Activated naive CD4-positive, alpha-beta T cell treated with anti-CD3 and anti-CD28 coated beads, Interleukin-2, amount 10 ng/mL, durations not matched to agents 7 days and 5 days (primary cell): ENCODE data around the gene PAX5.

Experiments
- CTCF ChIA-PET: fragments of 350-600 bp; sonication (Branson Sonifier 250); formaldehyde crosslinking; loops from one replicate; lab custom pipeline; 2021; ENCODE audit warnings: antibody characterized with exemption; lab: Charles Lee
- DNase-seq: peaks from one replicate; pipeline ENCODE4 v3.0.0-alpha.2; 2020
- H3K27ac Mint-ChIP-seq: one replicate; pipeline ENCODE4 v1.8.0; 2021; ENCODE audit warnings: mild to moderate bottlenecking, moderate library complexity, mixed read lengths
- H3K27me3 Mint-ChIP-seq: one replicate; pipeline ENCODE4 v1.8.0; 2021; ENCODE audit warnings: mild to moderate bottlenecking, mixed read lengths
- H3K36me3 Mint-ChIP-seq: one replicate; pipeline ENCODE4 v1.8.0; 2021; ENCODE audit warnings: mixed read lengths
- H3K4me1 Mint-ChIP-seq: one replicate; pipeline ENCODE4 v1.8.0; 2021; ENCODE audit warnings: mixed read lengths
- H3K4me3 Mint-ChIP-seq: one replicate; pipeline ENCODE4 v1.8.0; 2021; ENCODE audit warnings: mild to moderate bottlenecking, moderate library complexity, mixed read lengths
- H3K9me3 Mint-ChIP-seq: one replicate; pipeline ENCODE4 v1.8.0; 2021; ENCODE audit warnings: mixed read lengths

PAX5 gene

DNA sequence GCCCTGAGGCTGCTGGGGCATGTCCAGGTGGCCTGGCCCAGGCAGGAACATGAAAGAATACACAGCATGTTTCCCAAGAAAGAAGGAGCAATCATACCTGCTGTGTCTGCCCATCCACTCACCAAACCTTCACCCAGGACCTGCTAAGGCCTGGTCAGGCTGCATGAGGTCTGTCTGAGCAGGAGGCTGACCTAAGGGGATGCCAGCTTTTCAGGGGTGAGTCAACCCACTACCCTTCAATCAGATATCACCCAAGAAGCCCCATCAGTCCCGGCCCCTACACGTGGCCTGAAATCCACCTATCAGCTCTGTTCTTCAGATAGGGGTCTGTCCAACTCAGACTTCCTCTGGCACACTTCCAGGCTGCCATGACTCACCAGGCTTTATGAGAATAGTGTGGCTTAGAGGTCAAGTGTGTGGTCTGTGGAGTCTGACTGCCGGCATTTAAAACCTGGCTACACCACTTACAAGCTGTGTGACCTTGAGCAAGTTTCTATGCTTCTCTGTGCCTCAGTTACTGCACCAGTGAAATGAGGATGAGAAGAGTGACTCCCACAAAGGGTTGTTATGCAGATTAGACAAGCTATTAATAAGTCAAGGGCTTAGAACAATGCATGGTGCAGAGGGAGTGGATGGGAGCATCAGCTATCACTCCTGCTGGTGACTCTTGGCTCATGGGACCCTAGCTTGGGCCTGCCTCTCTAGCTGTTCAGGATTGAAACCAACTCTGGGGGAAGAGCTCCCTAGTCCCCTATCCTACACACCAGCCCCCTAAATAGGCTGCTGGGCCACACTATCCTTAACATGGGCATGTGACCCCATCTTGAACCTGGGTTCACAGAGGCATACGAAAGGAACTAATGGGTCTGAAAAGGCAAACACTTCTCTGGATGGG, 130.3 kb downstream of the PAX5 start:
- no peaks in the 10 kb centered on the region for H3K9me3 Mint-ChIP-seq
- peaks cover 46% of the 10 kb centered on the region for H3K27me3 Mint-ChIP-seq
- DNase-seq: no peak
- H3K27ac Mint-ChIP-seq: no peak overlapping the region
- H3K4me1 Mint-ChIP-seq: no peaks in the 10 kb centered on the region
- CTCF ChIA-PET: interaction anchor here (1.2 kb wide), 1 partner anchor 15 kb away, joined by 3 read pairs; no protein-coding TSS in a partner anchor
- H3K4me3 Mint-ChIP-seq: no peak overlapping the region
- no peaks in the 10 kb centered on the region for H3K36me3 Mint-ChIP-seq

DNA sequence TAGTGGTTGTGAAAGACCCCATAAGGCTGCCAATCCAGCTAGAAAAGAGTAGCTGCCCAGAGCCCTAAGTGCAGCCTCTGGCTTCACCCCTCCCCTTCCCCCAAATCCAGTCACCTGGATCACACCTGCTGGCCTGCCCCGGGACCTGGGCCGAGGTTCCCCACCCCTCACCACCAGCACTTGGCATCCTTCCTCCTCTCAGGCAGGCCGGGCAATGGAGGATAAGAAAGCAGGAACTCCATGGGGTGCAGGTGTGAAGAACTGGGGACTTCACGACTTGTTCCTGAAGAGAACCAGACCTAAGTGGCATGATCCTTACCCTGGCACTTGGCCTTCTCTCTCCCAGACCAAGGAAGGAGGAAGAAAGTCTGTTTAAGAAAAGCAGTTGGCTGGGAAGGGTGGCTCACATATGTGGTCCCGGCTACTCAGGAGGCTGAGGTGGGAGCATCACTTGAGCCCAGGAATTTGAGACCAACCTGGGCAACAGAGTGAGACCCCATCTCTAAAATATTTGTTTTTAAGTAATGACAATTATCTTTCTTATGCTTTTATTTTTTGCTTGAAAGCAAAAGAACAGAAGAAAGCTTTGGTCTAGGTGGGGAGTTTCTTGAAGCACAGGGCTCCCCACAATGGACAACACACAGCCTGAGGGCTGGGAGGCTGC, 131.1 kb downstream of the PAX5 start:
- Mint-ChIP-seq H3K4me3 (no peak overlapping the region), H3K27me3 (peaks cover 50% of the 10 kb centered on the region), H3K9me3 (no peaks in the 10 kb centered on the region), H3K27ac (no peak overlapping the region), H3K36me3 (no peaks in the 10 kb centered on the region), H3K4me1 (no peaks in the 10 kb centered on the region)
- no peak for DNase-seq
- CTCF ChIA-PET: interaction anchor here (1.2 kb wide), 1 partner anchor 16 kb away, joined by 3 read pairs; no protein-coding TSS in a partner anchor

DNA sequence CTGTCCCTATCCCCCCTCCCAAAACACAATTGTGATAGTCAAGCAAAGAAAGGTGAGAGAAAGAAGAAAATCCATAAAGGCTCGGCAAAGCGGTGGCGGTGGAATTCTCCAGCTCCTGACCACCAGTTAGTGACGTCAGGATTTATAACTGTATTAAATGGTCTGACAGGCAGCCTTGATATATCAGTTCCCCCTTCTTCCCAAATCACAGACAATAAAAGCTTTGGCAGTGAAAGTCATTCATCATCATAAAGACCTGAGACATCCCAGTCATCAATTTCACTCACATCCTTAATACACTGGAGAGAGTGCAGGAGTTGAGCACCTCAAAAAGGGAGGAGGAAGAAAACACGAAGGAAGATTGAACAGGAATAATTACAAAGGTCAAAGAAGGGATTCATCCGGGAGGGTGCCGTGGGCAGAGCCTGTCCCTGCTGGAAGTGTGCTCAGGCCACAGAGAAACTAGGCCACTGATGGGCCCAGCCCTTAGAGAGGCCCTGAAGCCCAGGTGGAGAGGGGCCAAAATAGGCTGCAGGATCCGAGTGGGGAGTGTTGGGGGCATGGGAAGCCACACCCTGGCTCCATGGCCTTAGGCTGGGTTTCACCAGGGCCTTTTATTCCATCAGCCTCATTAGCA, 131.9 kb downstream of the PAX5 start:
- peaks cover 53% of the 10 kb centered on the region for H3K27me3 Mint-ChIP-seq
- no peaks in the 10 kb centered on the region for H3K36me3 Mint-ChIP-seq
- CTCF ChIA-PET: interaction anchor here (0.7 kb wide), 1 partner anchor 29 kb away, joined by 3 read pairs; no protein-coding TSS in a partner anchor
- no peaks in the 10 kb centered on the region for H3K4me1 Mint-ChIP-seq
- DNase-seq: no peak
- no peak overlapping the region for H3K4me3 Mint-ChIP-seq
- no peaks in the 10 kb centered on the region for H3K9me3 Mint-ChIP-seq
- no peak overlapping the region for H3K27ac Mint-ChIP-seq

DNA sequence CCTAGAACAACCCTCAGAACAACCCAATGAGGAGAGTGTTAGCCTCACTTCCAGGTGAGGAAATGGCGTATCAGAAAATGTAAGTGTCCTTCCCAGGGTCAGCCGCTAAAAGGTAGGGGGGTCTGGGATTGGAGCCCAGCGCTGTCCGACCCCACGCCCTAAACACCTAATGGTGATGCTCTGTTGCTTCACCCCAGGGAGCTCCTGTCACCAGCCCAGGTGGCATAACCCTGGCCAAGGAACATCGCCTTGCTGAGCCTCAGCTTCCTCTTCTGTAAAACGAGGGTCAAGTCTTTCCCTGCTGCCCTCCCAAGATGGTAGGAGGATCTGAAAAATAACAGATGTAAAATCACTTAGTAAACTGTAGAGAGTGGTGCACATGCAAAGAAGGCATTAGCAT, 132.5 kb downstream of the PAX5 start:
- Mint-ChIP-seq H3K27me3 (peaks cover 53% of the 10 kb centered on the region), H3K36me3 (no peaks in the 10 kb centered on the region), H3K4me1 (no peaks in the 10 kb centered on the region), H3K4me3 (no peak overlapping the region), H3K9me3 (no peaks in the 10 kb centered on the region), H3K27ac (no peak overlapping the region)
- no peak for DNase-seq
- CTCF ChIA-PET: interaction anchor here (1.4 kb wide), 1 partner anchor 95 kb away, joined by 4 read pairs; no protein-coding TSS in a partner anchor

DNA sequence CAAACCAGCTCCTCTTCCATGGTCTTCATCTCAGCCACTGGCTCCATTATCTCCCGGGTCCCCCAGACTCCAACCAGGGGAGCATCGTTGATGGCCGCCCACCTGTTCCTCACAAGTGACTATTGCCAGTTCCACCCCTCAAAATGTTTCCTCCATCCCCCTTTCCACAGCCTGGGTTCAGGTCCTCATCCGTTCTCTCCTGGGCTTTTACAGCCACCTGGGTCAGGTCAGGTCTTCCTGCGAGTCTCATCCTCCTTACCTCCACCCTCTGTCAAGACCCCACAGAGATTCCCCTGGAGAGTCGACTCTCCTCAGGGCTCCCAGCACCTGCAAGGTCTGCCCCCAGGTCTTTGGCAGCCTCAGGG, 133.2 kb downstream of the PAX5 start:
- peaks cover 51% of the 10 kb centered on the region for H3K27me3 Mint-ChIP-seq
- peak; percentile 17 for DNase-seq
- no peak overlapping the region for H3K4me3 Mint-ChIP-seq
- no peaks in the 10 kb centered on the region for H3K9me3 Mint-ChIP-seq
- no peaks in the 10 kb centered on the region for H3K36me3 Mint-ChIP-seq
- no peak overlapping the region for H3K27ac Mint-ChIP-seq
- H3K4me1 Mint-ChIP-seq: no peaks in the 10 kb centered on the region
- CTCF ChIA-PET: interaction anchor here (1.4 kb wide), 1 partner anchor 96 kb away, joined by 4 read pairs; no protein-coding TSS in a partner anchor

DNA sequence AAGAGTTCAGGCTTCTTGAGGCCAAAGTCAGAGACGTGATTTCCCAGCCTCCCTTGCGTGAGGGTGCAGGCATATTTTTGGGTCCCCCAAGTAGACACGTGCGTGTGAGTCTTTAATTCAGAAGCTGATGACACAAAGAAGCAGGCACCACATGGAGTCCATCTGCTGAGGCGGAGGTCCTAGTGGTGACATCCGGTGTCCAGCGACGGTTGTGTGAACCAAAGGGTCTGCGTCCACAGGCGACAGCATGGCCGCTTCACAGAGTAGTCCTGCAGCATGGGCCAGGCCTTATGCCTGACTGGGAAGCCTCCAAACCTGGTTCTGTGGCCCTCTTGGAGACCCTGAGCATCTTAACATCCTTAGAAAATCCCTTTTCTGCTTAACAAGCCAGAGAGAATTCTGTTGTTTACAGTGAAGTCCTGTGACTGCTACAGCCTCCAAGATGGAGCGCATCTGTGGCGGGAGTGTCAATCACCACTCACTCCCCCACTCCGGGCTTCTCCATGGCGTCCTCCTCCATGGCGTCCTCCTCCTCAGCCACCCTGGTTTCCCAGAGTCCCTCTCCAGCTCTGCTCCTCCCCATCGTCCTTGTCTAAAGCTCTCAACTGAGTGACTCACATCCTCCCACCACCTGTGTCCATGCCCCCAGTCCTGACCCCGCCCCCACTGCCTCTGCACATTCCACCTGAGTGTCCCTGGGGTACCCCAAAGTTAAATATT, 133.8 kb downstream of the PAX5 start:
- CTCF ChIA-PET: interaction anchor here (1.4 kb wide), 1 partner anchor 96 kb away, joined by 4 read pairs; no protein-coding TSS in a partner anchor
- Mint-ChIP-seq H3K4me3 (no peak overlapping the region), H3K27me3 (peaks cover 46% of the 10 kb centered on the region), H3K27ac (no peak overlapping the region), H3K4me1 (no peaks in the 10 kb centered on the region), H3K9me3 (no peaks in the 10 kb centered on the region), H3K36me3 (no peaks in the 10 kb centered on the region)
- peak; percentile 13 for DNase-seq

DNA sequence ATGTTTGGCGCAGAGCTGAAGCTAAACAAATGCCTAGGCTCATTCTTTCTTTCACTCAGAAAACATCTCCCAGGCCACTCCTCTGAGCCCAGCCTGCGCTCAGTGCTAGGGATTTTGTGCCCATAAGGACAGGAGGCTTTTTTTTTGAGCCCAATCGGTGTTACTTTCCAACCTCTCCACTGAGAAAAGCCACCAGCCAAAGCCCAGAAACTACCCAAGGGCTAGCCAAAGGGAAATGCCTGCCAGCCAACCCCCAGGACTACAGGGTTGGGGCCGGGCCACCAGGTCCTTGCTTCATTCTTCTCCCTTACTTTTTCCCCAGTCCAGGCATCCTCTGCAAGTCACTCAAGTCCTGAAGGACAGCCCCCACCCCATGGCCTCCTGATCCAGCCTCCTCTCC, 134.7 kb downstream of the PAX5 start:
- no peak overlapping the region for H3K4me3 Mint-ChIP-seq
- H3K27me3 Mint-ChIP-seq: peaks cover 40% of the 10 kb centered on the region
- no peaks in the 10 kb centered on the region for H3K36me3 Mint-ChIP-seq
- no peak overlapping the region for H3K27ac Mint-ChIP-seq
- CTCF ChIA-PET: no interaction called here
- H3K4me1 Mint-ChIP-seq: no peaks in the 10 kb centered on the region
- no peak for DNase-seq
- no peaks in the 10 kb centered on the region for H3K9me3 Mint-ChIP-seq

DNA sequence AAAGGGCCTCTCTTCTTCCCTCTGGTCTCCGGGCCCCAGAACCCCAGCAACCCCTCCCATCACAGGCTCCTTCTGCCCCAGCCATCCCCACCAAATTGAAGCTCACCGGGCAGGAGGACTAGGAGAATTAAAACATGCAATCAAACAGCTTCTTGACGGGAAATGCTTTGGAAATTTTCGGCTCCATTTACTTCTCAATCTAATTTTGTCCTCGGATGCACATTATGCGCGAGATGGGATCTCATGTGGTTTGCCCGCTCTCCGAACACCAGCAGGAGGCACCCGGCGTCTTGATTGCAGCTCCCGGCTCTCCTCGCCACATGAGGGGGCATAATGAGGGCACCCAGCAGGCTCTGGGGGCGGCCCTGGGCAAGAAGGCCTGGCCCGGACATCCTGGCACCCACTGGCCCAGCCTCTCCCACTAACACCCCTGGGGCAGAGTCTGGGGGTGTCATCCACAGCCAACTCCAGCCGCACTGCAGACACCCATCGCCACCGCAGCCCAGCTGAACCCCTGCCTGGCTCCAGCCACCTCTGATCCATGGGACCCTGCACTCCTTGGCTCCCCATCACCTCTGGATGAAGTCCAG, 135.5 kb downstream of the PAX5 start:
- H3K9me3 Mint-ChIP-seq: no peaks in the 10 kb centered on the region
- DNase-seq: peak; percentile 14
- H3K4me3 Mint-ChIP-seq: no peak overlapping the region
- H3K36me3 Mint-ChIP-seq: no peaks in the 10 kb centered on the region
- no peak overlapping the region for H3K27ac Mint-ChIP-seq
- CTCF ChIA-PET: no interaction called here
- peaks cover 39% of the 10 kb centered on the region for H3K27me3 Mint-ChIP-seq
- H3K4me1 Mint-ChIP-seq: no peaks in the 10 kb centered on the region

DNA sequence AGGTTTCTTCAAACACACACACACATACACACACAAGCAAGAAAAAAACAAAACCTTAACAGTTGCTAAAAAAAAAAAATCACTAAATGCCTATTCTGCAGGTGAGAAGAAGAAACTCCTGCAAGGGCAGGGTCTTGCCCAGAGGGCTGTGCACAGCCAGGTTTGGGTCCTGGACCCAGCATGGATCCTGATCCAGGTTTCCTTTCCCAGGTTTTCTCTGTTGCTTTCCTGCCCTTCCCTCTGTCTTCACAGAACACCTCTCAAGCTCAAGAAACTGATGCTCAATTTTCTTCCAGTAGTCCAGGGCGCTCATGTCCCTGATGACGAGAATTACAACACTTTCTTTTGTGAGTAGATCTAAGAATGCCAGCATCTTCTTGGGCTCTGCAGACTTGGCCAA, 136.6 kb downstream of the PAX5 start:
- no peak for DNase-seq
- H3K4me1 Mint-ChIP-seq: no peaks in the 10 kb centered on the region
- no peak overlapping the region for H3K27ac Mint-ChIP-seq
- H3K27me3 Mint-ChIP-seq: peaks cover 30% of the 10 kb centered on the region
- no peaks in the 10 kb centered on the region for H3K36me3 Mint-ChIP-seq
- H3K4me3 Mint-ChIP-seq: no peak overlapping the region
- CTCF ChIA-PET: no interaction called here
- H3K9me3 Mint-ChIP-seq: no peaks in the 10 kb centered on the region

DNA sequence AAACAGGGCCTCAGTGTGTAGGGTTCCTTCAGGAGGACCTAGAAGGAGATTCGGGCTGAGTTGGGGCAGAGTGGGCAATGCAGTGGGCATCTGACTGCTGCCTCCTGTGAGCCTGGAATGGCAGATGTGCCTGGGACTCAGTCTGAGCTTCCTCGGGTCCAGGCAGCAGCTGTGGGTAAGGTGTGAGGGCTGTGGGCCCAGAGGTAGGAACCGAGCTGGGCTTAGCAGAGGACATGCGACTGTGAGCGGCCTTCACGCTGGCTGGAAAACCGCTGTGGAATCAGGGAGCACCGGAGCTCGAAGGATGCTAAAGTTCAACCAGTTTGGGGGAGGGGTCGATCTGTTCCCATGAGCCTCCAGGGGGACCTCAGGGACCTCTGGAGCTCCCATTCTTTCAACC, 137.0 kb downstream of the PAX5 start:
- H3K4me3 Mint-ChIP-seq: no peak overlapping the region
- no peak overlapping the region for H3K27ac Mint-ChIP-seq
- H3K4me1 Mint-ChIP-seq: no peaks in the 10 kb centered on the region
- H3K9me3 Mint-ChIP-seq: no peaks in the 10 kb centered on the region
- peaks cover 30% of the 10 kb centered on the region for H3K27me3 Mint-ChIP-seq
- CTCF ChIA-PET: interaction anchor here (0.5 kb wide), 1 partner anchor 512 kb away, joined by 3 read pairs; no protein-coding TSS in a partner anchor
- no peaks in the 10 kb centered on the region for H3K36me3 Mint-ChIP-seq
- DNase-seq: peak; percentile 1

DNA sequence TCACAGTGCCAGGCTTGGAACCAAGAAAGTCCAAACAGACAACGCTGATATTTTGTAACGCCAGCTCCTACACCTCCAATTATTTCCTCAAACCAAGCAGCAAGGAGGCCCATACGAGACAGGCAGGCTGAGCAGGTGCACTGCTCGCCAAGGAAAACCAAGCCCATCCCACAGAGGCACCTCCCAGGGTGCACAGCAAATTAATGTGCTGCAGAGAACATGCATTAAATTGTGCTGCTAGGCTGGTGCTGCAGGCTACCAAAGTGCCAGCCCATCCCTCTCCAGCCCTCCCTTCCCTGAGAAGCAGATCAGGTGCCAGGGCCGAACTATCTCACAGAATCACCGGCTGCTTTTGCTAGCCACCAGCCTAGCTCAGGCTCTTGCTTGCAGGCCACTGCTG, 137.8 kb downstream of the PAX5 start:
- no peak for DNase-seq
- CTCF ChIA-PET: interaction anchor here (0.5 kb wide), 1 partner anchor 511 kb away, joined by 3 read pairs; no protein-coding TSS in a partner anchor
- Mint-ChIP-seq H3K9me3 (no peaks in the 10 kb centered on the region), H3K27me3 (peaks cover 30% of the 10 kb centered on the region), H3K36me3 (no peaks in the 10 kb centered on the region), H3K4me1 (no peaks in the 10 kb centered on the region), H3K4me3 (no peak overlapping the region), H3K27ac (no peak overlapping the region)

DNA sequence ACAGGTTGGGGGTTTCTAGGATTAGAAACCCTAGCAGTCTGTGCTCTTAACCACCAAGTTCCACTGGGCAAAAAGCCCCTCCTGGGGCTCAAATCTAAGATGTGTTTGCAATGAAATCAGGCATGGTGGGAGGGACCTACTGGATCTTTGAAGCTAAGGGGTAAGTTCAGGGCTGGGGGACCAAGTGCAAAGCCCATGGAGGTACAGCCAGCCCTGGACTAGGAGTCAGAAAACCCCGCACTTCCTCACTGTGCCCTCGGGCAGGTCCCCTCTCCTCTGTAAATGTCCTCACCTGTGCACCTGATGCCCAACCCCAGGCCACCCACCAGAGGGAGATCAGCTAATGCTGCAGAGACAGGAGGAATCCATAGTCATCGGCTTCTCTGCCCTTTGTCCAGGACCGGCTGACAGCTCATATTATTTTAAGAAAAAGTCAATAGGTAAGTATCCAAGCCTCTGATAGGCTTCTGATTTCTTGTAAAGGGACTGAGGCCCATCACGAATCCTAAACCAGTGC, 138.3 kb downstream of the PAX5 start:
- Mint-ChIP-seq H3K4me3 (no peak overlapping the region), H3K9me3 (no peaks in the 10 kb centered on the region), H3K4me1 (no peaks in the 10 kb centered on the region), H3K36me3 (no peaks in the 10 kb centered on the region), H3K27ac (no peak overlapping the region), H3K27me3 (peaks cover 28% of the 10 kb centered on the region)
- DNase-seq: peak; percentile 19
- CTCF ChIA-PET: no interaction called here

DNA sequence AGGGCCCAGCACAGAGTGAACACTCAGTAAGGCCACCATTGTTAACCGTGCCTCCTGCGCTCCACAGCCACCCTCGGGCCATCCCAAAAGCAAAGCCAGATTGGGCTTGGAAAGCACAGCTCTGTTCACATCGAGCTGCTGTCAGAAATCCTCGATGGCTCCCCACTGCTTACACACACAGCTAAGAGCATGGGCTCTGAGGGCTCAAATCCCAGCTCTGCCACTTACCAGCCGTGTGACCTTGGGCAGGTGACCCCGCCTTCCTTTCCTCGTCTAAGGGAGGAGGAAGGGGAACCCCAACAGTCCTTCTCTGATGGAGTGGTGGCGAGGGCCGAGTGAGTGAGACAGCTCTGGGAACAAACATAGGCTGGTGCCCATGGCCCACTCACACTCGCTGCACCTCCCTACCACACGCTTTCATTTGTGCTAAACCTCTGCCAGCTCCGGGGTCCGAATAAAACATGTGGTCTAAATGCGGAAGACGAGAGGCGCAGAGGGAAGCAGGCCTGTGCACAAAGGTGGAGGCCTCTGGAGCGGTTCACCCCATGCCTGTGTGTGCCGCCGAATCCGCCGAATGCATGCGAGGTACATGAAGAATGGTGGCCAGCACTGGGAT, 139.3 kb downstream of the PAX5 start:
- DNase-seq: peak; percentile 11
- Mint-ChIP-seq H3K27ac (no peak overlapping the region), H3K27me3 (peaks cover 36% of the 10 kb centered on the region), H3K4me1 (no peaks in the 10 kb centered on the region), H3K36me3 (no peaks in the 10 kb centered on the region), H3K9me3 (no peaks in the 10 kb centered on the region), H3K4me3 (no peak overlapping the region)
- CTCF ChIA-PET: no interaction called here
